Effector memory CD8-positive, alpha-beta T cell (primary cell): ENCODE data around the gene SUPT3H.

Experiments used
- ATAC-seq: fragments of 150-1000 bp; cut with Tn5 transposase; replicated peaks from 2 replicates; pipeline ENCODE4 v1.10.0; 2021; ENCODE audit warnings: mild to moderate bottlenecking, moderate library complexity
- DNase-seq, 3 experiments: peaks; one replicate each; pipeline ENCODE4 v3.0.0; 2021
- H3K27ac Mint-ChIP-seq, 2 donors: one replicate each; pipeline ENCODE4 v1.8.0; 2022; ENCODE audit warnings: mild to moderate bottlenecking in 2 of 2, mixed read lengths in 2 of 2, moderate library complexity in 2 of 2
- H3K27me3 Mint-ChIP-seq, 2 donors: one replicate each; pipeline ENCODE4 v1.8.0; 2022; ENCODE audit warnings: mixed read lengths in 2 of 2
- H3K36me3 Mint-ChIP-seq: one replicate; pipeline ENCODE4 v1.8.0; 2022; ENCODE audit warnings: mild to moderate bottlenecking, moderate library complexity, mixed read lengths; ENCODE audit not compliant: insufficient read depth
- H3K4me1 Mint-ChIP-seq, 2 donors: one replicate each; pipeline ENCODE4 v1.8.0; 2022; ENCODE audit warnings: low read depth in 2 of 2, mixed read lengths in 2 of 2
- H3K4me3 Mint-ChIP-seq, 2 donors: one replicate each; pipeline ENCODE4 v1.8.0; 2022; ENCODE audit warnings: mild to moderate bottlenecking in 2 of 2, mixed read lengths in 2 of 2, moderate library complexity in 2 of 2
- H3K9me3 Mint-ChIP-seq, 2 donors: one replicate each; pipeline ENCODE4 v1.8.0; 2022; ENCODE audit warnings: mixed read lengths in 2 of 2

The SUPT3H gene

GRCh38 chr6:45376310-45377042, 1.3 kb downstream of the SUPT3H start:
- H3K27me3 Mint-ChIP-seq: no peaks in the 10 kb centered on the region
- ATAC-seq (no peak), DNase-seq (no peak)
- peak overlapping the region; percentile 93 to 97 for H3K4me3 Mint-ChIP-seq
- H3K27ac Mint-ChIP-seq: peak overlapping the region; percentile 97 to 98
- H3K9me3 Mint-ChIP-seq: no peaks in the 10 kb centered on the region
- H3K36me3 Mint-ChIP-seq: peaks cover 18% of the 10 kb centered on the region
- peaks cover 11 to 12% of the 10 kb centered on the region in 2 donors for H3K4me1 Mint-ChIP-seq

- ATAC-seq (no peak), DNase-seq (no peak)
- no peak overlapping the region for H3K4me3 Mint-ChIP-seq
- no peak overlapping the region for H3K27ac Mint-ChIP-seq
- H3K27me3 Mint-ChIP-seq: no peaks in the 10 kb centered on the region
- peaks cover 18% of the 10 kb centered on the region for H3K36me3 Mint-ChIP-seq
- H3K9me3 Mint-ChIP-seq: no peaks in the 10 kb centered on the region
- H3K4me1 Mint-ChIP-seq: peaks cover 11 to 12% of the 10 kb centered on the region in 2 donors
These were observed 2.3 kb downstream of the SUPT3H start for GRCh38 chr6:45375449-45375848.

- Mint-ChIP-seq H3K27me3 (no peaks in the 10 kb centered on the region), H3K36me3 (peaks cover 2% of the 10 kb centered on the region), H3K9me3 (no peaks in the 10 kb centered on the region), H3K4me3 (no peak overlapping the region), H3K27ac (no peak overlapping the region), H3K4me1 (peaks cover 2 to 4% of the 10 kb centered on the region in 2 donors)
- ATAC-seq (no peak), DNase-seq (no peak)
These were observed 5.7 kb downstream of the SUPT3H start for GRCh38 chr6:45371924-45372573.

GRCh38 chr6:45369870-45370269, 7.9 kb downstream of the SUPT3H start:
- Mint-ChIP-seq H3K27me3 (no peaks in the 10 kb centered on the region), H3K36me3 (no peaks in the 10 kb centered on the region), H3K4me1 (no peaks in the 10 kb centered on the region), H3K27ac (no peak overlapping the region), H3K9me3 (no peaks in the 10 kb centered on the region), H3K4me3 (no peak overlapping the region)
- ATAC-seq (no peak), DNase-seq (no peak)

- Mint-ChIP-seq H3K4me3 (no peak overlapping the region), H3K27ac (no peak overlapping the region), H3K27me3 (no peaks in the 10 kb centered on the region), H3K4me1 (no peaks in the 10 kb centered on the region), H3K9me3 (no peaks in the 10 kb centered on the region), H3K36me3 (no peaks in the 10 kb centered on the region)
- DNase-seq (no peak), ATAC-seq (no peak)
These were observed 9.7 kb downstream of the SUPT3H start for GRCh38 chr6:45367999-45368398.

- no peaks in the 10 kb centered on the region for H3K4me1 Mint-ChIP-seq
- DNase-seq (no peak), ATAC-seq (no peak)
- H3K27me3 Mint-ChIP-seq: no peaks in the 10 kb centered on the region
- H3K9me3 Mint-ChIP-seq: no peaks in the 10 kb centered on the region
- H3K36me3 Mint-ChIP-seq: no peaks in the 10 kb centered on the region
- no peak overlapping the region for H3K4me3 Mint-ChIP-seq
- no peak overlapping the region for H3K27ac Mint-ChIP-seq
These were observed 11.2 kb downstream of the SUPT3H start for GRCh38 chr6:45366534-45366933.

- Mint-ChIP-seq H3K36me3 (no peaks in the 10 kb centered on the region), H3K4me3 (no peak overlapping the region), H3K4me1 (no peaks in the 10 kb centered on the region), H3K27me3 (no peaks in the 10 kb centered on the region), H3K27ac (no peak overlapping the region), H3K9me3 (no peaks in the 10 kb centered on the region)
- no peak for ATAC-seq
- DNase-seq: no peak
These were observed 12.7 kb downstream of the SUPT3H start for GRCh38 chr6:45365036-45365435.

GRCh38 chr6:45364466-45364865, 13.3 kb downstream of the SUPT3H start:
- Mint-ChIP-seq H3K4me1 (no peaks in the 10 kb centered on the region), H3K27ac (no peak overlapping the region), H3K4me3 (no peak overlapping the region), H3K9me3 (no peaks in the 10 kb centered on the region), H3K36me3 (no peaks in the 10 kb centered on the region), H3K27me3 (no peaks in the 10 kb centered on the region)
- DNase-seq: no peak
- ATAC-seq: no peak

GRCh38 chr6:45353654-45354053, 24.1 kb downstream of the SUPT3H start:
- Mint-ChIP-seq H3K9me3 (no peaks in the 10 kb centered on the region), H3K27me3 (no peaks in the 10 kb centered on the region), H3K4me3 (no peak overlapping the region), H3K36me3 (peaks cover 2% of the 10 kb centered on the region), H3K4me1 (no peaks in the 10 kb centered on the region), H3K27ac (no peak overlapping the region)
- ATAC-seq: no peak
- DNase-seq: no peak

- H3K36me3 Mint-ChIP-seq: peaks cover 2% of the 10 kb centered on the region
- H3K4me3 Mint-ChIP-seq: no peak overlapping the region
- DNase-seq: no peak
- H3K27me3 Mint-ChIP-seq: no peaks in the 10 kb centered on the region
- H3K9me3 Mint-ChIP-seq: no peaks in the 10 kb centered on the region
- no peak for ATAC-seq
- H3K27ac Mint-ChIP-seq: no peak overlapping the region
- no peaks in the 10 kb centered on the region for H3K4me1 Mint-ChIP-seq
These were observed 26.1 kb downstream of the SUPT3H start for GRCh38 chr6:45351667-45352066.

GRCh38 chr6:45351076-45351475, 26.7 kb downstream of the SUPT3H start:
- Mint-ChIP-seq H3K4me3 (no peak overlapping the region), H3K4me1 (no peaks in the 10 kb centered on the region)

GRCh38 chr6:45350186-45350710, 27.5 kb downstream of the SUPT3H start:
- DNase-seq (no peak), ATAC-seq (no peak)
- H3K27ac Mint-ChIP-seq: no peak overlapping the region
- no peak overlapping the region for H3K4me3 Mint-ChIP-seq
- peaks cover 2% of the 10 kb centered on the region for H3K36me3 Mint-ChIP-seq
- H3K27me3 Mint-ChIP-seq: no peaks in the 10 kb centered on the region
- H3K4me1 Mint-ChIP-seq: no peaks in the 10 kb centered on the region
- H3K9me3 Mint-ChIP-seq: no peaks in the 10 kb centered on the region

More at GRCh38 chr6:45351076-45351475, 26.7 kb downstream of the SUPT3H start:
- Mint-ChIP-seq H3K27ac (no peak overlapping the region), H3K9me3 (no peaks in the 10 kb centered on the region), H3K36me3 (peaks cover 2% of the 10 kb centered on the region), H3K27me3 (no peaks in the 10 kb centered on the region)
- DNase-seq: no peak
- no peak for ATAC-seq

- H3K9me3 Mint-ChIP-seq: no peaks in the 10 kb centered on the region
- DNase-seq (no peak), ATAC-seq (no peak)
- no peaks in the 10 kb centered on the region for H3K27me3 Mint-ChIP-seq
- H3K4me3 Mint-ChIP-seq: no peak overlapping the region
- H3K27ac Mint-ChIP-seq: no peak overlapping the region
- H3K36me3 Mint-ChIP-seq: no peaks in the 10 kb centered on the region
- H3K4me1 Mint-ChIP-seq: no peaks in the 10 kb centered on the region
These were observed 32.8 kb downstream of the SUPT3H start for GRCh38 chr6:45344900-45345299.

GRCh38 chr6:45328523-45328922, 49.2 kb downstream of the SUPT3H start:
- ATAC-seq (no peak), DNase-seq (no peak)
- no peaks in the 10 kb centered on the region for H3K36me3 Mint-ChIP-seq
- no peaks in the 10 kb centered on the region for H3K9me3 Mint-ChIP-seq
- peak overlapping the region; percentile 27 to 37 for H3K4me3 Mint-ChIP-seq
- peaks cover 5 to 12% of the 10 kb centered on the region in 2 donors for H3K4me1 Mint-ChIP-seq
- H3K27me3 Mint-ChIP-seq: no peaks in the 10 kb centered on the region
- H3K27ac Mint-ChIP-seq: peak overlapping the region in 1 of 2 donors; percentile 44
